GM21381 (cell line): ENCODE measurements around the gene ARHGAP32.

Source experiments
- ATAC-seq: cut with Tn5 transposase; IDR thresholded peaks from one replicate; pipeline ENCODE4 v1.9.1; 2021; ENCODE audit warnings: mild to moderate bottlenecking, moderate library complexity; ENCODE audit not compliant: unreplicated experiment

ARHGAP32 gene

GRCh38 chr11:129192150-129192549 is at the start of gene ARHGAP32:
ARHGAP32 (minus strand) TSS chr11:129192325; CDS start chr11:129192198, 127 bp downstream.
- no peak for ATAC-seq

- ATAC-seq = no peak
Measured at GRCh38 chr11:129239207-129239606, 47.1 kb upstream of the ARHGAP32 start.

GRCh38 chr11:129237880-129238638 is 45.9 kb upstream of the ARHGAP32 start:
- no peak for ATAC-seq

GRCh38 chr11:129237456-129237855 is 45.3 kb upstream of the ARHGAP32 start:
- no peak for ATAC-seq

GRCh38 chr11:129236850-129237249 is 44.7 kb upstream of the ARHGAP32 start:
- no peak for ATAC-seq

GRCh38 chr11:129234978-129235377 is 42.9 kb upstream of the ARHGAP32 start:
- ATAC-seq = no peak

GRCh38 chr11:129230006-129230405 is 37.9 kb upstream of the ARHGAP32 start:
- ATAC-seq = no peak

- no peak for ATAC-seq
Measured at GRCh38 chr11:129226207-129226798, 34.2 kb upstream of the ARHGAP32 start.

GRCh38 chr11:129225190-129225589 is 33.1 kb upstream of the ARHGAP32 start:
- ATAC-seq = no peak

GRCh38 chr11:129224538-129224937 is 32.4 kb upstream of the ARHGAP32 start:
- no peak for ATAC-seq

- no peak for ATAC-seq
Measured at GRCh38 chr11:129223701-129224149, 31.6 kb upstream of the ARHGAP32 start.

- ATAC-seq = no peak
Measured at GRCh38 chr11:129223260-129223659, 31.1 kb upstream of the ARHGAP32 start.

- ATAC-seq = no peak
Measured at GRCh38 chr11:129222158-129222557, 30.0 kb upstream of the ARHGAP32 start.

- ATAC-seq = no peak
Measured at GRCh38 chr11:129215506-129216245, 23.6 kb upstream of the ARHGAP32 start.

GRCh38 chr11:129214710-129215295 is 22.7 kb upstream of the ARHGAP32 start:
- no peak for ATAC-seq

GRCh38 chr11:129213261-129213660 is 21.1 kb upstream of the ARHGAP32 start:
- ATAC-seq = no peak

- no peak for ATAC-seq
Measured at GRCh38 chr11:129211397-129211796, 19.3 kb upstream of the ARHGAP32 start.

- no peak for ATAC-seq
Measured at GRCh38 chr11:129210831-129211181, 18.7 kb upstream of the ARHGAP32 start.

- ATAC-seq = no peak
Measured at GRCh38 chr11:129209891-129210830, 18.0 kb upstream of the ARHGAP32 start.

GRCh38 chr11:129208863-129209262 is 16.7 kb upstream of the ARHGAP32 start:
- ATAC-seq = no peak
